ENCODE data around the gene SPDYE4.

DNA sequence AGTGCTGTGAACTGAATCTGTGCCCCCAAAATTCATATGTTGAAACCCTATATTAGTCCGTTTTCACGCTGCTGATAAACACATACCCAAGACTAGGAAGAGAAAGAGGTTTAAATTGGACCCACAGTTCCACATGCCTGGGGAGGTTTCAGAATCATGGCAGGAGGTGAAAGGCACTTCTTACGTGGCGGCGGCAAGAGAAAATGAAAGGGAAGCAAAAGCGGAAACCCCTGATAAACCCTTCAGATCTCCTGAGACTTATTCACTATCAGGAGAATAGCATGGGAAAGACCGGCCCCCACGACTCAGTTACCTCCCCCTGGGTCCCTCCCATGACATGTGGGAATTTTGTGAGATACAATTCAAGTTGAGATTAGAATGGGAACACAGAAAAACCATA, 3.7 kb upstream of the SPDYE4 start:
- TF ChIP-seq EZH2 (IDR thresholded peaks at IDR 0.05; ENCODE audit: borderline replicate concordance, low read length): no peak
- TF ChIP-seq, protein P1, sequence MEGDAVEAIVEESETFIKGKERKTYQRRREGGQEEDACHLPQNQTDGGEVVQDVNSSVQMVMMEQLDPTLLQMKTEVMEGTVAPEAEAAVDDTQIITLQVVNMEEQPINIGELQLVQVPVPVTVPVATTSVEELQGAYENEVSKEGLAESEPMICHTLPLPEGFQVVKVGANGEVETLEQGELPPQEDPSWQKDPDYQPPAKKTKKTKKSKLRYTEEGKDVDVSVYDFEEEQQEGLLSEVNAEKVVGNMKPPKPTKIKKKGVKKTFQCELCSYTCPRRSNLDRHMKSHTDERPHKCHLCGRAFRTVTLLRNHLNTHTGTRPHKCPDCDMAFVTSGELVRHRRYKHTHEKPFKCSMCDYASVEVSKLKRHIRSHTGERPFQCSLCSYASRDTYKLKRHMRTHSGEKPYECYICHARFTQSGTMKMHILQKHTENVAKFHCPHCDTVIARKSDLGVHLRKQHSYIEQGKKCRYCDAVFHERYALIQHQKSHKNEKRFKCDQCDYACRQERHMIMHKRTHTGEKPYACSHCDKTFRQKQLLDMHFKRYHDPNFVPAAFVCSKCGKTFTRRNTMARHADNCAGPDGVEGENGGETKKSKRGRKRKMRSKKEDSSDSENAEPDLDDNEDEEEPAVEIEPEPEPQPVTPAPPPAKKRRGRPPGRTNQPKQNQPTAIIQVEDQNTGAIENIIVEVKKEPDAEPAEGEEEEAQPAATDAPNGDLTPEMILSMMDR (conservative IDR thresholded peaks at IDR 0.05 in 1 of 2, IDR thresholded peaks at IDR 0.05 in 1 of 2; ENCODE audit: extremely low read depth in 1 of 2, insufficient read depth in 1 of 2, low read depth in 1 of 2, low read length in 2 of 2): no peak

Data from mammary epithelial cell (primary cell).